A673 (cell line): Measurements from ENCODE around the gene TLE7.

Source experiments
- CTCF ChIP-seq: fragments of 300-800, 200-600 bp; sonication (generic); conservative IDR thresholded peaks from 2 replicates; pipeline ENCODE4 v1.5.1; 2017; ENCODE audit warnings: low read depth, mild to moderate bottlenecking, antibody characterized with exemption, low read length, moderate library complexity, mixed read lengths
- EZH2 ChIP-seq: fragments of 200-600 bp; sonication (generic); IDR thresholded peaks from 2 replicates; pipeline ENCODE4 v1.6.1; 2017; ENCODE audit warnings: borderline replicate concordance, low read depth, mild to moderate bottlenecking, mixed read lengths, antibody characterized with exemption, low read length; ENCODE audit not compliant: poor library complexity, severe bottlenecking

- TF ChIP-seq CTCF (no peak), EZH2 (no peak)
These were observed 39.2 kb downstream of the TLE7 start for GRCh38 chr16:71402674-71403073.
